ENCODE data around the gene PPP1R8. TPM values are rescaled to one million over a fixed set of nuclear protein-coding genes. Genes with fewer than 3 reads are reported as not detected.
"Not testable (repeated sequence)": the region's sequence is repeated elsewhere in the genome, so short reads cannot be mapped to it uniquely, and the experiment has no call there.

Gene PPP1R8
- total and polyA plus RNA-seq, 2 donors, result 36.0 to 46.3 TPM

DNA sequence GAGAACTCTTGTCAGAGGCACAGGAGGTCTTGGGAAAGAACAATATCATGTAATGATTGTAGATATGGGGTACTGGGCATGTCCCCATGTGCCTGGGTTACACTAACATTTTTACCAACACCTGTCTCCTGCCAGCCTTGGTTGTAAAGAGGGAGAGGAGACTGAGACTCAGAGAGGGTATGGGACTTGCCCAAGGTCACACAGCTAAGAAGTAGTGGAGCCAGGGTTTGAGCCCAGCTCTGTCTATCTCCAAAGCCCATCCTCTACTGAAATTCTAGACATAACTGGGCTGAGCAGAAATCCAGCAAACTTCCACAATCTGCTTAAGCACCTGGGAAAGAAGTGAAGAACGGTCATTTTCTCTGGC is 39.1 kb downstream of the PPP1R8 start:
- Histone ChIP-seq H3K4me1 (ENCODE audit: insufficient read depth) (no peaks in the 10 kb centered on the region), H3K27ac (ENCODE audit: low read depth) (no peak overlapping the region), H3K36me3 (ENCODE audit: insufficient read depth) (no peaks in the 10 kb centered on the region), H3K4me3 (ENCODE audit: low read depth, low read length) (no peak overlapping the region)
- no peak for DNase-seq (ENCODE audit: extremely low spot score)
- 67% methylated on average over 1 of the region's 1 CpG for WGBS

DNA sequence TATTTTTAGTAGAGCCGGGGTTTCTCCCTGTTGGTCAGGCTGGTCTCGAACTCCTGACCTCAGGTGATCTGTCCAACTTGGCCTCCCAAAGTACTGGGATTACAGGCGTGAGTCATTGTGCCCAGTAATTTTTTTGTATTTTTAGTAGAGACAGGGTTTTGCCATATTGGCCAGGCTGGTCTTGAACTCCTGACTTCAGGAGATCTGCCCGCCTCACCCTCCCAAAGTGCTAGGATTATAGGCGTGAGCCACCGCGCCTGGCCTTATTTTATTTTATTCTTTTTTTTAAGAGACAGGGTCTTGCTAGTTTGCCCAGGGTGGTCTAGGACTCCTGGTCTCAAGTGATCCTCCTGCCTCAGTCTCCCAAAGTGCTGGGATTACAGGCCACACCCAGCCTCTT is 40.5 kb downstream of the PPP1R8 start:
- not testable (repeated sequence) for H3K4me3 ChIP-seq (ENCODE audit: low read depth, low read length); H3K36me3 ChIP-seq (ENCODE audit: insufficient read depth); H3K27ac ChIP-seq (ENCODE audit: low read depth); H3K4me1 ChIP-seq (ENCODE audit: insufficient read depth); DNase-seq (ENCODE audit: extremely low spot score)
- 93% methylated on average over 7 of the region's 7 CpGs for WGBS

DNA sequence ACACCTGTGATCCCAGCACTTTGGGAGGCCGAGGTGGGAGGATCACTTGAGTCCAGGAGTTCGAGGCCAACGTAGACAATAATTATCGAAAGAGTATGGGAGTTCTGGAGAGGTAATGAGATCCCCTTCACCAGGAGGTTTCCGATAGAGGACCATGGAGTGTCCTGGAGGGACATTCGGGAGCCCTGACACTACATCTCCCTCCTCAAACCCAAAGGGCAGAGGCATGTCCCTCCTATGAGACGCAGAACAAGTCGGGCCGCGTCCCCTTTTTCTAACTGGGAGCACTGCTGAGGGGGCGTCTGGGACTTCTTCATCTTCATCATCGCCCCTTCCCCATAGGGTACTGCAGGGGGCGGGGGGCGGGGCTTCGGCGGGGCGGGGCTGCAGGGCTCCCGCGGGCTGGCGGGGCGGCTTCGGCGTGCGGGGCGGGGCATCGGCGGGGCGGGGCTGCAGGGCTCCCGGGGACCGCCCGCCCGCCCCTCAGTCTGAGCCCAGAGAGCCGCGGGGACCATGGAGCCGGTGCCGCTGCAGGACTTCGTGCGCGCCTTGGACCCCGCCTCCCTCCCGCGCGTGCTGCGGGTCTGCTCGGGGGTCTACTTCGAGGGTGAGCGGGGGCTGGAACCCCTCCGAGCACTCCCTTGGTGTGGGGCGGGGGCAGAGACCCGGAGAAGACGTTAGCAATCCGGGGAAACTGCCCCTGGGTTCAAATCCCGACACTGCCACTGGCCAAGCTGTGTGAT is 41.6 kb downstream of the PPP1R8 start, which contains the start of gene THEMIS2:
Gene THEMIS2 (plus strand): TSS at position 486 of the 743 bp plus-strand sequence. CDS start 28 bp downstream, at position 514.
- H3K36me3 ChIP-seq (ENCODE audit: insufficient read depth), result no peaks in the 10 kb centered on the region
- H3K4me3 ChIP-seq (ENCODE audit: low read depth, low read length), result peak within 1 kb of the TSS; percentile 63
- H3K27ac ChIP-seq (ENCODE audit: low read depth), result peak within 1 kb of the TSS; percentile 42
- H3K4me1 ChIP-seq (ENCODE audit: insufficient read depth), result no peaks in the 10 kb centered on the region
- WGBS, result 9% methylated on average over 53 of the region's 53 CpGs
- DNase-seq (ENCODE audit: extremely low spot score), result no peak

DNA sequence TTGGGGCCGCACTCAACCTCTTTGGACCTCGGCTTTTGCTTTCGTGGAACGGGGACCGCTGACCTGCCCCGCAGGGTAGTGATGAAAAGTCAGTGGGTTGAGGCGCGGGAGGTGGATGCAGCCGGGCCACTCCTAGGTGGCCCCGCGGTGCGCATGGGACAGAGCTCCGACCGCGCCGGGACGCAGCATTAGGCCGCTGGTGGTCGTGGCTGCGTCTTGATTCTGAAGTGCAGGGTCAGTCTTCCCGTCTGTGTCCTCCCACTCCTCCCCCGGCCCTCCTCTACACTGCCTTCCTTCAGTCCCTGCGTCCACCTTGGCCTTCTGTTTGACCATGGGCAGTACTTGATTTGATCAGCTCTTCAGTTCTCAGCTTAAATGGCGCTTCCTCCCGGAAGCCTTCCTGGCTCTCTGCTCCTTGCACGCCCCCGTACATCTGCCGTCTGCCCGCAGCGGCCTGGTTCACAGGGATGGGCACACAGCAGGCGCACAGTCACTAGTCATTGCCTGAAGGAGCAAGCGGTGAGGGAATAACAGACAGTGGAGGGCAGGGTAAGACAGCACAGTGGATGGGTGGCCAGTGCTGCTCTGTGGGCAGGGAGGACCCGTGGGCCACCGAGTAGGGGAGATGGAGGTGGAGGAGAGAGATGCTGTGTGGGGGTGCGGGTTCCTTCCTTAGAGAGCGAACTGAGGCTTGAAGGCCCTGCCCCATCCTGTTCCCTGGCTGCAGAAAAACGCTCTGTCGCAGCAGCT is 42.4 kb downstream of the PPP1R8 start:
- 20% methylated on average over 38 of the region's 38 CpGs for WGBS
- Histone ChIP-seq H3K36me3 (ENCODE audit: insufficient read depth) (no peaks in the 10 kb centered on the region), H3K4me1 (ENCODE audit: insufficient read depth) (no peaks in the 10 kb centered on the region), H3K4me3 (ENCODE audit: low read depth, low read length) (peak overlapping the region; percentile 63), H3K27ac (ENCODE audit: low read depth) (peak overlapping the region; percentile 42)
- no peak for DNase-seq (ENCODE audit: extremely low spot score)

DNA sequence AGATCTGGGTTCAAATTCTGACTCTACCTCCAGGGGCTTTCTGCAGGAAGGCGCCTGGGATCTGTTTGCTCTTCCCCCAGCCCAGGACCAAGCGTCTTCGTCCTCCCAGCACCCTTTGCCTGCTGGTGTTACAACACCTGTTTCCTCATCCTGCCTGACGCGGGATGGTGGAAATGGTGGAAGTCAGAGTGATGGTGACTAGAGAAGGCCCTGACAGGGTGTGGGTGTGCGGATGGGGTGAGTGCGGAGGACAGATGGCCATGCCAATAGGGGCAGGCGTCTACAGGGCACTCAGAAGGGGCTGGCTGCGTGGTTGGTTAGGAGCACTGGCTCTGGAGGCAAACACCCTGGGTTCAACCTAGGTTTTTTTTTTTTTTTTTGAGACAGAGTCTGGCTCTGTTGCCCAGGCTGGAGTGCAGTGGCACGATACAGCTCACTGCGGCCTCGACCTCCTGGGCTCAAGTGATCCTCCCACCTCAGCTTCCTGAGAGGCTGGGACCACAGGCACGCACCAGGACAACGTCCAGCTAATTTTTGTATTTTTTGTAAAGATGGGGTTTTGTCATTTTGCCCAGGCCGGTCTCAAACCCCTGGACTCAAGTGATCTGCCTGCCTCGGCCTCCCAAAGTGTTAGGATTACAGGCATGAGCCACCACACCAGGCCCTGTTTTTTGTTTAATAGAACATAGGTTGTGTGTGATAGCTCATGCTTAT is 43.2 kb downstream of the PPP1R8 start:
- WGBS, result 85% methylated on average over 16 of the region's 16 CpGs
- Histone ChIP-seq H3K4me3 (ENCODE audit: low read depth, low read length) (peak overlapping the region; percentile 63), H3K36me3 (ENCODE audit: insufficient read depth) (no peaks in the 10 kb centered on the region), H3K4me1 (ENCODE audit: insufficient read depth) (no peaks in the 10 kb centered on the region), H3K27ac (ENCODE audit: low read depth) (no peak overlapping the region)
- no peak for DNase-seq (ENCODE audit: extremely low spot score)

DNA sequence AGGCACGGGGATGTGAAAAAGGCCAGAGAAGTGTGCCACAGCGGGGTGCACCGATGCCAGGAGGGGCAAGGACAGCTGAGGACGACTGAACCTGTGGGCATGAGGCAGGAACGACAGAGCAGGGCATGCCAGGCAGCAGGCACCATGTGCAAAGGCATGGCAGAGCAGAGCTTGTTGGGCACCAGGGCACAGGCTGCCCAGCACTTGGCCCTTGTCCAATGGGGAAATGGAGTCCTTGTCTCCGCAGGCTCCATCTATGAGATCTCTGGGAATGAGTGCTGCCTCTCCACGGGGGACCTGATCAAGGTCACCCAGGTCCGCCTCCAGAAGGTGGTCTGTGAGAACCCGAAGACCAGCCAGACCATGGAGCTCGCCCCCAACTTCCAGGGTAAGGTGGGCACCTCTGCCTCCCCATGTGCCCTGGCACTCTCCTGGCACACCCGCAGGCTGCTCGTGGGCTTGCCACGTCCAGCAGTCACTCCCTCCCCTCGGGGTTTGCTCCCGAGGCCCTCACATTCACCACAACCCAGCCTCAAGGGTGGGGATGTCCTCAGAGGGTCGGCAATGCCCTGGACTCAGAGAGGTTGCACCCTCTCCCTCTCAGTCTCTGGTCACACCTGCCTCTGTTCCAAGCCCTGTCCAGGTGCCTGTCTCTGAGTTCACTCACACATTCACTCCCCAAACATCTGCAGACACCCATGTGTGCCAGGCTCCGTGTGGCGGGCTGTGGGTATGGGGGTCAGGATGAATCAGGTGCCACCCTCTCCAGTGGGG is 45.9 kb downstream of the PPP1R8 start:
- H3K4me3 ChIP-seq (ENCODE audit: low read depth, low read length), result no peak overlapping the region
- H3K36me3 ChIP-seq (ENCODE audit: insufficient read depth), result no peaks in the 10 kb centered on the region
- no peaks in the 10 kb centered on the region for H3K4me1 ChIP-seq (ENCODE audit: insufficient read depth)
- 86% methylated on average over 18 of the region's 18 CpGs for WGBS
- H3K27ac ChIP-seq (ENCODE audit: low read depth), result no peak overlapping the region
- DNase-seq (ENCODE audit: extremely low spot score), result no peak

DNA sequence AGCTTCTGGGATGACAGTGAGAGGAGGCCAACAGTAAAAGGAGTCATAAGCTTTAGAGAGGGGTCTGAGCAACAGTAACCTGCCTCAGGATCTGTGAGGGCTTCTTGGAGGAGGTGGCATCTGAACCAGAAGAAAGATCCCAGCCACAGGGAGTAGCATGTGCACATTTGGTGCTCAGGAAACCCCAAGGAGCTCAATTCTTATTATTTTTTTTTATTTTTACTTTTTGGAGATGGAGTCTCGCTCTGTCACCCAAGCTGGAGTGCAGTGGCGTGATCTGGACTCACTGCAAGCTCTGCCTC is 46.5 kb downstream of the PPP1R8 start:
- Histone ChIP-seq H3K36me3 (ENCODE audit: insufficient read depth) (no peaks in the 10 kb centered on the region), H3K4me1 (ENCODE audit: insufficient read depth) (no peaks in the 10 kb centered on the region), H3K27ac (ENCODE audit: low read depth) (no peak overlapping the region), H3K4me3 (ENCODE audit: low read depth, low read length) (no peak overlapping the region)
- WGBS, result 100% methylated on average over 2 of the region's 2 CpGs
- no peak for DNase-seq (ENCODE audit: extremely low spot score)

DNA sequence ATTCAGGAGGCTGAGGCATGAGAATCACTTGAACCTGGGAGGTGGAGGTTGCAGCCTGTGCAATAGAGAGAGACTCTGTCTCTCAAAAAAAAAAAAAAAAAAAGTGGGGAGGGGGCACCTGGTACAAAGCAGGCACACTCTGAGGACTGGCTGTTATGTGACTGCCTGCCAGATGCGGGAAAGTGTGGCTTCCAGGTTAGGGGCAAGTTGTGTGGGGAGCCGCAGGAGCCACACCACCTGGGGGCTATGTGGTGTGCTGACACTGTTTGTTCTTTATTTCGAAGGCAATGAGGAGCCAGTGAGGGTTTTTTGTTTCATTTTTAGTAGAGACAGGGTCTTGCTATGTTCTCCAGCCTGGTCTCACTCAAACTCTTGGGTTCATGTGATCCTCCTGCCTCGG is 47.5 kb downstream of the PPP1R8 start:
- Histone ChIP-seq H3K4me3 (ENCODE audit: low read depth, low read length) (no peak overlapping the region), H3K36me3 (ENCODE audit: insufficient read depth) (no peaks in the 10 kb centered on the region), H3K27ac (ENCODE audit: low read depth) (no peak overlapping the region), H3K4me1 (ENCODE audit: insufficient read depth) (no peaks in the 10 kb centered on the region)
- WGBS, result 85% methylated on average over 4 of the region's 4 CpGs
- DNase-seq (ENCODE audit: extremely low spot score), result no peak

DNA sequence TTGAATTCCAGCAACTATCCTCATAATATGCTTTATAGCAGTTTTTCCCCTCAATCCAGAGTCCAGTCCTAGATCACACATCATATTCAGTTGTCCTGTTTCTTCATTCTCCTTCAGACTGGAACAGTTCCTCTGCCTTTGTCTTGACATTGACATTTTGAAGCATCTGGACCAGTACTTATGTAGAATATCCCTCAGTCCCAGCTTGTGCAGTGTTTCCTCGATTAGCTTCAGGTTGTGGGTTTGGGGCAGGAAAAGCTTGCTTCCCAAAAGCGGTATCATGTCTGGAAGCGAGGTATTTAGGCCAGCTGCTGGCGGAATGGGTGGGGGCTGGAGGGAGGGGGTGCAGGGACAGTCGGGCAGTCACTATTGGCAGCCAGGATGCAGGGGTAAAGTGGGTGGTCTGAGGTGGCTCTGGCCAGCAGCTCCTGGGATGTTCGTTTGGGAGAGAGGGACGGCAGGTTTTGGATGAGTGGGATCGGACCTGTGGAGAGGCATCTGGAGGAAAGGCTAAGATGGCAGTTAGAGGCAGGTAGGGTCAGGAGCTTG is 48.3 kb downstream of the PPP1R8 start:
- H3K4me1 ChIP-seq (ENCODE audit: insufficient read depth), result no peaks in the 10 kb centered on the region
- no peak overlapping the region for H3K27ac ChIP-seq (ENCODE audit: low read depth)
- no peaks in the 10 kb centered on the region for H3K36me3 ChIP-seq (ENCODE audit: insufficient read depth)
- H3K4me3 ChIP-seq (ENCODE audit: low read depth, low read length), result no peak overlapping the region
- WGBS, result 42% methylated on average over 8 of the region's 8 CpGs
- DNase-seq (ENCODE audit: extremely low spot score), result no peak

DNA sequence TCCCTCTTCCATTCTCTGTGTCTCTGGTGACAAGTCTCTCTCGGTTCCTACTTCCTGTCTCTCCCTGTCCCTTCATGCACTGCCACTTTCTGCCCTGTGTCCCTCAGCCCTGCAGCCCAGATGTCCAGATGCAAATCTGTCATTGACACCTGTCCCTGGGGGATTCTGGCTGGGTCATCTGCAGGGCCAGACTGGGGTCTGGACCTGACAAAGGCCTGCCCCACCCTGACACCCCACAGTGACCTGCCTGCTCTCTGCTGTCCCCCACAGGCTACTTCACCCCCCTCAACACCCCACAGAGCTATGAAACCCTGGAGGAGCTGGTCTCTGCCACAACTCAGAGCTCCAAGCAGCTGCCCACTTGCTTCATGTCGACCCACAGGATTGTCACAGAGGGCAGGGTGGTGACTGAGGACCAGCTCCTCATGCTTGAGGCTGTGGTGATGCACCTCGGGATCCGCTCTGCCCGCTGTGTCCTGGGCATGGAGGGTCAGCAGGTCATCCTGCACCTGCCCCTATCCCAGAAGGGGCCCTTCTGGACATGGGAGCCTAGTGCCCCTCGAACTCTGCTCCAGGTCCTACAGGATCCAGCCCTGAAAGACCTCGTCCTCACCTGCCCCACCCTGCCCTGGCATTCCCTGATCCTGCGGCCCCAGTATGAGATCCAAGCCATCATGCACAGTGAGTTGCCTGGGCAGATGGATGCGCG is 48.9 kb downstream of the PPP1R8 start:
- Histone ChIP-seq H3K4me3 (ENCODE audit: low read depth, low read length) (no peak overlapping the region), H3K27ac (ENCODE audit: low read depth) (no peak overlapping the region), H3K36me3 (ENCODE audit: insufficient read depth) (no peaks in the 10 kb centered on the region), H3K4me1 (ENCODE audit: insufficient read depth) (no peaks in the 10 kb centered on the region)
- DNase-seq (ENCODE audit: extremely low spot score), result no peak
- WGBS, result 81% methylated on average over 10 of the region's 10 CpGs

DNA sequence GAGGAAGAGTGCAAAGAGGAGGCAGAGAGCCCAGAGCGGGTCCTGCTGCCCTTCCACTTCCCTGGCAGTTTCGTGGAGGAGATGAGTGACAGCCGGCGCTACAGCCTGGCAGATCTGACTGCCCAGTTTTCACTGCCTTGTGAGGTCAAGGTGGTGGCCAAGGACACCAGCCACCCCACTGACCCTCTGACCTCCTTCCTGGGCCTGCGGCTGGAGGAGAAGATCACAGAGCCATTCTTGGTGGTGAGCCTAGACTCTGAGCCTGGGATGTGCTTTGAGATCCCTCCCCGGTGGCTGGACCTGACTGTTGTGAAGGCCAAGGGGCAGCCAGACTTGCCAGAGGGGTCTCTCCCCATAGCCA is 51.9 kb downstream of the PPP1R8 start:
- WGBS, result 93% methylated on average over 6 of the region's 6 CpGs
- no peak overlapping the region for H3K4me3 ChIP-seq (ENCODE audit: low read depth, low read length)
- no peaks in the 10 kb centered on the region for H3K36me3 ChIP-seq (ENCODE audit: insufficient read depth)
- no peak for DNase-seq (ENCODE audit: extremely low spot score)
- no peaks in the 10 kb centered on the region for H3K4me1 ChIP-seq (ENCODE audit: insufficient read depth)
- no peak overlapping the region for H3K27ac ChIP-seq (ENCODE audit: low read depth)

DNA sequence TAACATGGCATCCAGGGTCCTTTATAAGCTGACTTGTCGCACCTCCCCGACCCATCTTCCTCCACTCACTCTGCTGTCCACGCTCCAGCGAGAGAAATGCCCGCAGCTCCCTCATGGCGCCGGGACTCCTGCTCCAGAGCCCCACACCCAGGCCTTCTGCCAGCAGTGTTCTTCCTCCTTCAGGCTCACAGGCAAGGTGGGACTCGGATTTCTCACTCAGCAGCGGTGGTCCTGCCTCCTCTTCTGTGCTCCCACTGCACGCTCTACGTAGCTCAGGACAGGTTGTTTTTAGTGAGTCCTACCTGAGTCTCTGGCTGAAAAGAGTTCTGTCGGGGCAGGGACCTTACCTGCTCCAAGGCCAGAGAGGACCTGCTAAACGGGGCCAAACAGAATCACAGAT is 53.0 kb downstream of the PPP1R8 start:
- no peaks in the 10 kb centered on the region for H3K36me3 ChIP-seq (ENCODE audit: insufficient read depth)
- H3K4me3 ChIP-seq (ENCODE audit: low read depth, low read length), result no peak overlapping the region
- 87% methylated on average over 13 of the region's 13 CpGs for WGBS
- DNase-seq (ENCODE audit: extremely low spot score), result no peak
- H3K4me1 ChIP-seq (ENCODE audit: insufficient read depth), result no peaks in the 10 kb centered on the region
- no peak overlapping the region for H3K27ac ChIP-seq (ENCODE audit: low read depth)

All from urinary bladder (tissue), 4 donors.